Measurements from ENCODE around the gene ASXL3. TPM values are rescaled to one million over a fixed set of nuclear protein-coding genes. Genes with fewer than 3 reads are reported as not detected.

Gene ASXL3
- polyA plus RNA-seq, 6 donors from 2014 or later: not detected

GRCh38 chr18:33652635-33653034 is 74.6 kb downstream of the ASXL3 start:
- ATAC-seq (ENCODE audit: low read depth in 2 of 2) (no peak), DNase-seq (no peak)
- no peak overlapping the region for H3K4me3 Mint-ChIP-seq
- H3K36me3 Mint-ChIP-seq: no peaks in the 10 kb centered on the region
- no peaks in the 10 kb centered on the region for H3K27me3 Mint-ChIP-seq
- H3K27ac Mint-ChIP-seq: no peak overlapping the region
- no peaks in the 10 kb centered on the region for H3K4me1 Mint-ChIP-seq
- no peaks in the 10 kb centered on the region for H3K9me3 Mint-ChIP-seq

GRCh38 chr18:33653231-33653630 is 75.2 kb downstream of the ASXL3 start:
- Mint-ChIP-seq H3K4me3 (no peak overlapping the region), H3K9me3 (no peaks in the 10 kb centered on the region), H3K4me1 (no peaks in the 10 kb centered on the region), H3K27ac (no peak overlapping the region), H3K36me3 (no peaks in the 10 kb centered on the region), H3K27me3 (no peaks in the 10 kb centered on the region)
- DNase-seq (no peak), ATAC-seq (ENCODE audit: low read depth in 2 of 2) (no peak)

- DNase-seq (no peak), ATAC-seq (ENCODE audit: low read depth in 2 of 2) (no peak)
- H3K27ac Mint-ChIP-seq: no peak overlapping the region
- no peaks in the 10 kb centered on the region for H3K9me3 Mint-ChIP-seq
- no peaks in the 10 kb centered on the region for H3K4me1 Mint-ChIP-seq
- H3K4me3 Mint-ChIP-seq: no peak overlapping the region
- H3K27me3 Mint-ChIP-seq: no peaks in the 10 kb centered on the region
- no peaks in the 10 kb centered on the region for H3K36me3 Mint-ChIP-seq
Measured at GRCh38 chr18:33656889-33657448, 79.0 kb downstream of the ASXL3 start.

GRCh38 chr18:33660696-33661310 is 82.8 kb downstream of the ASXL3 start:
- Mint-ChIP-seq H3K9me3 (no peaks in the 10 kb centered on the region), H3K4me3 (no peak overlapping the region), H3K36me3 (no peaks in the 10 kb centered on the region), H3K27me3 (no peaks in the 10 kb centered on the region), H3K4me1 (no peaks in the 10 kb centered on the region), H3K27ac (no peak overlapping the region)
- DNase-seq (no peak), ATAC-seq (ENCODE audit: low read depth in 2 of 2) (no peak)

- no peak for DNase-seq
- ATAC-seq (ENCODE audit: low read depth in 2 of 2): no peak
- H3K27ac Mint-ChIP-seq: no peak overlapping the region
- no peaks in the 10 kb centered on the region for H3K36me3 Mint-ChIP-seq
- H3K9me3 Mint-ChIP-seq: peaks cover 0 to 2% (median 0%) of the 10 kb centered on the region in 7 donors
- H3K4me3 Mint-ChIP-seq: no peak overlapping the region
- H3K27me3 Mint-ChIP-seq: no peaks in the 10 kb centered on the region
- H3K4me1 Mint-ChIP-seq: no peaks in the 10 kb centered on the region
Measured at GRCh38 chr18:33664241-33664874, 86.3 kb downstream of the ASXL3 start.

GRCh38 chr18:33665187-33665586 is 87.2 kb downstream of the ASXL3 start:
- Mint-ChIP-seq H3K27ac (no peak overlapping the region), H3K36me3 (no peaks in the 10 kb centered on the region), H3K9me3 (peaks cover 0 to 4% (median 0%) of the 10 kb centered on the region in 7 donors), H3K4me1 (no peaks in the 10 kb centered on the region), H3K4me3 (no peak overlapping the region), H3K27me3 (no peaks in the 10 kb centered on the region)
- DNase-seq: no peak
- ATAC-seq (ENCODE audit: low read depth in 2 of 2): no peak

GRCh38 chr18:33665641-33666040 is 87.6 kb downstream of the ASXL3 start:
- ATAC-seq (ENCODE audit: low read depth in 2 of 2) (no peak), DNase-seq (no peak)
- Mint-ChIP-seq H3K27ac (no peak overlapping the region), H3K36me3 (no peaks in the 10 kb centered on the region), H3K4me3 (no peak overlapping the region), H3K9me3 (peaks cover 0 to 4% (median 0%) of the 10 kb centered on the region in 7 donors), H3K4me1 (no peaks in the 10 kb centered on the region), H3K27me3 (no peaks in the 10 kb centered on the region)

GRCh38 chr18:33666915-33667314 is 88.9 kb downstream of the ASXL3 start:
- ATAC-seq (ENCODE audit: low read depth in 2 of 2): no peak
- no peaks in the 10 kb centered on the region for H3K4me1 Mint-ChIP-seq
- DNase-seq: no peak
- no peaks in the 10 kb centered on the region for H3K36me3 Mint-ChIP-seq
- H3K9me3 Mint-ChIP-seq: peaks cover 0 to 4% (median 0%) of the 10 kb centered on the region in 7 donors
- H3K27ac Mint-ChIP-seq: no peak overlapping the region
- H3K27me3 Mint-ChIP-seq: no peaks in the 10 kb centered on the region
- no peak overlapping the region for H3K4me3 Mint-ChIP-seq

- Mint-ChIP-seq H3K4me3 (no peak overlapping the region), H3K9me3 (peaks cover 0 to 4% (median 0%) of the 10 kb centered on the region in 7 donors), H3K36me3 (no peaks in the 10 kb centered on the region), H3K27ac (no peak overlapping the region), H3K27me3 (no peaks in the 10 kb centered on the region), H3K4me1 (no peaks in the 10 kb centered on the region)
- ATAC-seq (ENCODE audit: low read depth in 2 of 2) (no peak), DNase-seq (no peak)
Measured at GRCh38 chr18:33669589-33669988, 91.6 kb downstream of the ASXL3 start.

GRCh38 chr18:33670029-33670428 is 92.0 kb downstream of the ASXL3 start:
- H3K27ac Mint-ChIP-seq: no peak overlapping the region
- peaks cover 0 to 4% (median 0%) of the 10 kb centered on the region in 7 donors for H3K9me3 Mint-ChIP-seq
- H3K27me3 Mint-ChIP-seq: no peaks in the 10 kb centered on the region
- H3K36me3 Mint-ChIP-seq: no peaks in the 10 kb centered on the region
- H3K4me3 Mint-ChIP-seq: no peak overlapping the region
- no peaks in the 10 kb centered on the region for H3K4me1 Mint-ChIP-seq
- ATAC-seq (ENCODE audit: low read depth in 2 of 2) (no peak), DNase-seq (no peak)

- Mint-ChIP-seq H3K27me3 (no peaks in the 10 kb centered on the region), H3K9me3 (peaks cover 0 to 4% (median 0%) of the 10 kb centered on the region in 7 donors), H3K36me3 (no peaks in the 10 kb centered on the region), H3K4me3 (no peak overlapping the region), H3K27ac (no peak overlapping the region), H3K4me1 (no peaks in the 10 kb centered on the region)
- no peak for ATAC-seq (ENCODE audit: low read depth in 2 of 2)
- no peak for DNase-seq
Measured at GRCh38 chr18:33673689-33674088, 95.7 kb downstream of the ASXL3 start.

GRCh38 chr18:33676593-33676992 is 98.6 kb downstream of the ASXL3 start:
- Mint-ChIP-seq H3K27me3 (no peaks in the 10 kb centered on the region), H3K27ac (no peak overlapping the region), H3K4me1 (no peaks in the 10 kb centered on the region)

GRCh38 chr18:33677891-33678290 is 99.9 kb downstream of the ASXL3 start:
- Mint-ChIP-seq H3K36me3 (no peaks in the 10 kb centered on the region), H3K27me3 (no peaks in the 10 kb centered on the region), H3K4me3 (no peak overlapping the region), H3K4me1 (no peaks in the 10 kb centered on the region), H3K27ac (no peak overlapping the region), H3K9me3 (peaks cover 0 to 4% (median 0%) of the 10 kb centered on the region in 7 donors)
- ATAC-seq (ENCODE audit: low read depth in 2 of 2): no peak
- DNase-seq: no peak

More at GRCh38 chr18:33676593-33676992, 98.6 kb downstream of the ASXL3 start:
- ATAC-seq (ENCODE audit: low read depth in 2 of 2): no peak
- Mint-ChIP-seq H3K36me3 (no peaks in the 10 kb centered on the region), H3K9me3 (peaks cover 0 to 4% (median 0%) of the 10 kb centered on the region in 7 donors), H3K4me3 (no peak overlapping the region)
- DNase-seq: no peak

- H3K4me3 Mint-ChIP-seq: no peak overlapping the region
- no peaks in the 10 kb centered on the region for H3K27me3 Mint-ChIP-seq
- peaks cover 0 to 2% (median 0%) of the 10 kb centered on the region in 7 donors for H3K9me3 Mint-ChIP-seq
- ATAC-seq (ENCODE audit: low read depth in 2 of 2) (no peak), DNase-seq (no peak)
- H3K27ac Mint-ChIP-seq: no peak overlapping the region
- H3K4me1 Mint-ChIP-seq: no peaks in the 10 kb centered on the region
- H3K36me3 Mint-ChIP-seq: no peaks in the 10 kb centered on the region
Measured at GRCh38 chr18:33682436-33682835, 104.4 kb downstream of the ASXL3 start.

Measured in naive B cell (primary cell).